Activated CD8-positive, alpha-beta memory T cell treated with anti-CD3 and anti-CD28 coated beads for 24 hours (primary cell): ENCODE data around the gene KLK15.
A peak's percentile ranks its signal among the peaks of the same experiment; 100 is the strongest.

Experiments used
- DNase-seq: peaks from one replicate; pipeline ENCODE4 v3.0.0-alpha.2; 2020

Gene KLK15

GRCh38 chr19:50842130-50842529 is 8.8 kb upstream of the KLK15 start:
- no peak for DNase-seq

- no peak for DNase-seq
Observed at GRCh38 chr19:50839712-50840655, 6.6 kb upstream of the KLK15 start.

GRCh38 chr19:50838239-50838638 is 4.9 kb upstream of the KLK15 start:
- DNase-seq, result no peak

- no peak for DNase-seq
Observed at GRCh38 chr19:50837300-50837699, 3.9 kb upstream of the KLK15 start.

GRCh38 chr19:50836543-50837195 is 3.3 kb upstream of the KLK15 start:
- DNase-seq, result no peak

GRCh38 chr19:50835785-50836542 is 2.6 kb upstream of the KLK15 start:
- peak; percentile 89 for DNase-seq

GRCh38 chr19:50835103-50835784 is 1.9 kb upstream of the KLK15 start:
- no peak for DNase-seq

- no peak for DNase-seq
Observed at GRCh38 chr19:50833802-50834167, 411 bp upstream of the KLK15 start.

- no peak for DNase-seq
Observed at GRCh38 chr19:50832666-50833065, 708 bp downstream of the KLK15 start.

- no peak for DNase-seq
Observed at GRCh38 chr19:50831026-50831396, 2.4 kb downstream of the KLK15 start.

GRCh38 chr19:50830266-50831025 is 2.9 kb downstream of the KLK15 start:
- no peak for DNase-seq

GRCh38 chr19:50829801-50830200 is 3.6 kb downstream of the KLK15 start:
- no peak for DNase-seq

- DNase-seq, result no peak
Observed at GRCh38 chr19:50827476-50827875, 5.9 kb downstream of the KLK15 start.

- DNase-seq, result no peak
Observed at GRCh38 chr19:50826492-50827240, 6.7 kb downstream of the KLK15 start.

- DNase-seq, result no peak
Observed at GRCh38 chr19:50823389-50824042, 9.9 kb downstream of the KLK15 start, which contains the start of gene KLK1. KLK1 (minus strand) TSS chr19:50823787; CDS start chr19:50823748, 39 bp downstream.

- no peak for DNase-seq
Observed at GRCh38 chr19:50822661-50823208, 10.6 kb downstream of the KLK15 start.

- DNase-seq, result no peak
Observed at GRCh38 chr19:50821622-50822021, 11.8 kb downstream of the KLK15 start.

GRCh38 chr19:50821248-50821612 is 12.1 kb downstream of the KLK15 start:
- no peak for DNase-seq

- DNase-seq, result no peak
Observed at GRCh38 chr19:50820549-50821247, 12.7 kb downstream of the KLK15 start.

GRCh38 chr19:50820086-50820485 is 13.3 kb downstream of the KLK15 start:
- DNase-seq, result no peak
